GM12878 (cell line): ENCODE data around the gene SWSAP1. TPM values are rescaled to one million over a fixed set of nuclear protein-coding genes. Genes with fewer than 3 reads are reported as not detected.
A peak's percentile ranks its signal among the peaks of the same experiment; 100 is the strongest.

Source experiments
- ATAC-seq: fragments of 200-7000 bp; cut with Tn5 transposase; 3 replicates; pipeline ENCODE4 v1.9.1; 2020; ENCODE audit warnings: mild to moderate bottlenecking, moderate library complexity
- BruUV-seq: library from RNA; stranded (reverse); fragments of 400-500 nt; replicated peaks from 2 replicates; lab custom pipeline; 2021; lab: Mats Ljungman, UMichigan
- CTCF ChIA-PET: fragments of 300-600 bp; sonication (Branson Sonifier 250); formaldehyde crosslinking; extraction: SDS; loops from one replicate; lab custom pipeline; 2021; ENCODE audit warnings: inconsistent platforms; lab: Yijun Ruan, JAX
- POLR2A ChIA-PET: fragments of 350-600 bp; formaldehyde crosslinking; extraction: SDS; loops from one replicate; lab custom pipeline; 2021; ENCODE audit warnings: inconsistent platforms; lab: Charles Lee
- RAD21 ChIA-PET: fragments of 300-600 bp; sonication (Branson Sonifier 250); formaldehyde crosslinking; loops from one replicate; lab custom pipeline; 2023; ENCODE audit warnings: antibody characterized with exemption; ENCODE audit not compliant: unreplicated experiment; lab: Charles Lee
- SMC1A ChIA-PET: fragments of 300-600 bp; sonication (Branson Sonifier 250); formaldehyde crosslinking; loops from one replicate; lab custom pipeline; 2023; ENCODE audit not compliant: unreplicated experiment, uncharacterized antibody; lab: Charles Lee
- DNase-seq: peaks from one replicate; pipeline ENCODE4 v3.0.0-alpha.2; 2011; ENCODE audit warnings: low read depth, low spot score
- FAIRE-seq: peaks from 3 replicates; lab custom pipeline; 2011; peaks lifted over from hg19 to GRCh38; lab: Jason Lieb, UNC
- H2AFZ ChIP-seq: 2 replicates; pipeline ENCODE4 v1.6.0; 2011; ENCODE audit warnings: low read depth, low read length, control low read depth; ENCODE audit not compliant: control insufficient read depth
- H3K27ac ChIP-seq: 2 replicates; pipeline ENCODE4 v1.5.1; 2011; ENCODE audit warnings: control low read depth; ENCODE audit not compliant: control insufficient read depth, insufficient read depth
- H3K27me3 ChIP-seq, 2 experiments: replicated peaks in 1 of 2; 2 replicates each; pipeline versions ENCODE4 v1.6.0 to v1.6.1; 2011; ENCODE audit warnings: low read length in 1 of 2; ENCODE audit not compliant: control insufficient read depth in 2 of 2, insufficient read depth in 2 of 2
- H3K36me3 ChIP-seq, 2 experiments: 2 replicates each; pipeline ENCODE4 v1.5.1; 2011; ENCODE audit warnings: low read length in 1 of 2; ENCODE audit not compliant: control insufficient read depth in 2 of 2, insufficient read depth in 2 of 2
- H3K4me1 ChIP-seq: 2 replicates; pipeline ENCODE4 v1.6.1; 2011; ENCODE audit warnings: mild to moderate bottlenecking, low read length, moderate library complexity, mixed read lengths; ENCODE audit not compliant: control insufficient read depth, insufficient read depth
- H3K4me2 ChIP-seq: 2 replicates; pipeline ENCODE4 v1.6.0; 2011; ENCODE audit warnings: control low read depth; ENCODE audit not compliant: control insufficient read depth, insufficient read depth
- H3K4me3 ChIP-seq: fragments of 200-600 bp; sonication (generic); 2 replicates; pipeline ENCODE4 v1.5.1; 2016
- H3K79me2 ChIP-seq: 2 replicates; pipeline ENCODE4 v1.6.0; 2011; ENCODE audit warnings: low read length; ENCODE audit not compliant: control insufficient read depth, insufficient read depth
- H3K9ac ChIP-seq: 2 replicates; pipeline ENCODE4 v1.8.0; 2011; ENCODE audit warnings: low read length, control low read depth, mixed read lengths; ENCODE audit not compliant: control insufficient read depth, insufficient read depth
- H3K9me3 ChIP-seq: replicated peaks from 3 replicates; pipeline ENCODE4 v1.5.1; 2011; ENCODE audit warnings: mild to moderate bottlenecking, low read length; ENCODE audit not compliant: control insufficient read depth, insufficient read depth
- H4K20me1 ChIP-seq: 2 replicates; pipeline ENCODE4 v1.6.0; 2011; ENCODE audit not compliant: control insufficient read depth, insufficient read depth
- RBBP5 ChIP-seq: fragments of 200-600 bp; sonication (generic); conservative IDR thresholded peaks from 2 replicates; pipeline ENCODE4 v1.6.1; 2016
- SPI1 ChIP-seq: IDR thresholded peaks from 2 replicates; pipeline ENCODE4 v1.6.1; 2011; ENCODE audit warnings: low read depth, mild to moderate bottlenecking, low read length, moderate library complexity, borderline replicate concordance; ENCODE audit not compliant: insufficient read depth
- WGBS: methylation state at CpG from one replicate; pipeline ENCODE4 v1.1.6; 2016; ENCODE audit warnings: low lambda C conversion rate; ENCODE audit not compliant: insufficient replicate concordance, insufficient coverage; ENCODE audit errors: missing lambda C conversion rate; 5-methylcytosine and 5-hydroxymethylcytosine counted together
- in situ Hi-C: fragments of 300-500 bp; cut with MboI; formaldehyde crosslinking; loops from 9 replicates; pipeline ENCODE4 v1.14.3; 2018; ENCODE audit warnings: mixed read lengths
- intact Hi-C: fragments of 100-400 bp; cut with micrococcal nuclease; formaldehyde crosslinking; loops from one replicate; pipeline ENCODE4 v1.14.2; 2022; ENCODE audit not compliant: unreplicated experiment
- polyA plus RNA-seq, 11 experiments: library from polyadenylated mRNA; depleted of rRNA in 4 of 11; unstranded in 6 of 11; stranded (reverse) in 5 of 11; fragments of >200 nt; fragmentation: Nextera tagmentation in 4 of 11; fragmentation: Illumina TruSeq in 1 of 11; extraction: Ambion mirVana in 4 of 11; extraction: Trizol in 1 of 11; gene quantifications; 1 replicate in 1 of 11; 2 replicates in 10 of 11; pipeline versions ENCODE4 v1.2.1 to v1.2.3, GENCODE V29; 2011 to 2016; ENCODE audit warnings: inconsistent platforms in 2 of 11, missing spikeins in 2 of 11, low read depth in 1 of 11
- total RNA-seq, 4 experiments: library from RNA; depleted of rRNA in 3 of 4; stranded (reverse); fragments of >200 nt in 3 of 4; fragmentation: Illumina TruSeq in 1 of 4; extraction: Trizol in 1 of 4; gene quantifications; 2 replicates each; pipeline versions ENCODE4 v1.2.1 to v1.2.3, GENCODE V29; 2013 to 2021
- TF ChIP-seq, protein P1 (sequence below): fragments of 450-650 bp; IDR thresholded peaks from 2 replicates; pipeline ENCODE4 v1.6.1; 2017; ENCODE audit warnings: antibody characterized with exemption, mild to moderate bottlenecking, moderate library complexity

Gene SWSAP1
- total and polyA plus RNA-seq, 10 of the 15 experiments (the other 5 are each of a cell fraction or from before 2014, with no cell fraction given) = 0.18 to 6.5 (median 2.4) TPM

DNA sequence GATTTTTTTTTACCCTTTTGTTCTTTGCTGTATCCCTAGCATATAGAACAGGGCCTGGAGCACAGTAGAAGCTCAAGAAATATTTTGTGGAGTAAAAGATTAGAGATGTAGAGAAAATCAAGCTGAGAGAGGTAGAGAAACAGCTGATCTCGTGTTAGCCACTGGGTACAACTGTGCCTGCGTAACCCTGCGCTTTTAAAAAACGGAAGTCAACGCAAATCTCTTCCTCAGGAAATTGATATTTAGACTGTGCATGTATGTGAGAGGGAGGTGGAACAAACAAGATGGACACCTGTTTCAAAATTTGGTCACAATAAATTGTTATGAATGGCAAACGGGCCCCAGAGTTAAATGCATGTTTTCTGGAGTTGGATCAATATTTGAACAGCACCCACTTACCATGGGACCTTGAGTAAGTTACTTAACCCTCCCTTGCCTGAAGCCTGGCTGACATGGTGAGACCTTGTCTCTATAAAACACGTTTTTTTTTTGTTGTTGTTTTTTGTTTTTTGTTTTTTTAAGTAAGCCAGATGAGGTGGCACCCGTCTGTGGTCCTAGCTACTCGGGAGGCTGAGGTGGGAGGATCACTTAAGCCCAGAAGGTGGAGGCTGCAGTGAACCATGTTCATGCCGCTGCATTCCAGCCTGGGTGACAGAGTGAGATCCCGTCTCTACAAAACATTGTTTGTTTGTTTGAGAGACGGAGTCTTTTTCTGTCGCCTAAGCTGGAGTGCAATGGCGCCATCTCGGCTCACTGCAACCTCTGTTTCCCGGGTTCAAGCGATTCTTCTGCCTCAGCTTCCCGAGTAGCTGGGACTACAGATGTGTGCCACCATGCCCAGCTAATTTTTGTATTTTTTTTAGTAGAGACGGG lies 12.9 kb downstream of the SWSAP1 start:
- Histone ChIP-seq H3K9me3 (no peaks in the 10 kb centered on the region; the same call in 1 of the 3 replicates), H3K27ac (no peak overlapping the region), H4K20me1 (no peaks in the 10 kb centered on the region), H3K79me2 (no peaks in the 10 kb centered on the region), H3K36me3 (no peaks in the 10 kb centered on the region), H3K4me1 (peaks cover 4% of the 10 kb centered on the region), H3K4me2 (no peak overlapping the region), H3K9ac (no peak overlapping the region), H3K27me3 (peaks cover 0 to 5% of the 10 kb centered on the region in 2 experiments; a peak in 2 of 4 replicates), H2AFZ (peak overlapping the region; percentile 45), H3K4me3 (no peak overlapping the region)
- TF ChIP-seq, protein P1, sequence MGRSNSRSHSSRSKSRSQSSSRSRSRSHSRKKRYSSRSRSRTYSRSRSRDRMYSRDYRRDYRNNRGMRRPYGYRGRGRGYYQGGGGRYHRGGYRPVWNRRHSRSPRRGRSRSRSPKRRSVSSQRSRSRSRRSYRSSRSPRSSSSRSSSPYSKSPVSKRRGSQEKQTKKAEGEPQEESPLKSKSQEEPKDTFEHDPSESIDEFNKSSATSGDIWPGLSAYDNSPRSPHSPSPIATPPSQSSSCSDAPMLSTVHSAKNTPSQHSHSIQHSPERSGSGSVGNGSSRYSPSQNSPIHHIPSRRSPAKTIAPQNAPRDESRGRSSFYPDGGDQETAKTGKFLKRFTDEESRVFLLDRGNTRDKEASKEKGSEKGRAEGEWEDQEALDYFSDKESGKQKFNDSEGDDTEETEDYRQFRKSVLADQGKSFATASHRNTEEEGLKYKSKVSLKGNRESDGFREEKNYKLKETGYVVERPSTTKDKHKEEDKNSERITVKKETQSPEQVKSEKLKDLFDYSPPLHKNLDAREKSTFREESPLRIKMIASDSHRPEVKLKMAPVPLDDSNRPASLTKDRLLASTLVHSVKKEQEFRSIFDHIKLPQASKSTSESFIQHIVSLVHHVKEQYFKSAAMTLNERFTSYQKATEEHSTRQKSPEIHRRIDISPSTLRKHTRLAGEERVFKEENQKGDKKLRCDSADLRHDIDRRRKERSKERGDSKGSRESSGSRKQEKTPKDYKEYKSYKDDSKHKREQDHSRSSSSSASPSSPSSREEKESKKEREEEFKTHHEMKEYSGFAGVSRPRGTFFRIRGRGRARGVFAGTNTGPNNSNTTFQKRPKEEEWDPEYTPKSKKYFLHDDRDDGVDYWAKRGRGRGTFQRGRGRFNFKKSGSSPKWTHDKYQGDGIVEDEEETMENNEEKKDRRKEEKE = no peak
- TF ChIP-seq SPI1 = peak; percentile 39; the same call in 1 of the 2 replicates
- no peak for TF ChIP-seq RBBP5
- ATAC-seq = no peak
- SMC1A ChIA-PET = no interaction called here
- BruUV-seq = no TSS peak
- no peak for DNase-seq
- CTCF ChIA-PET = interaction anchor here (0.9 to 2.6 kb wide), 2 partner anchors 48 to 63 kb away, joined by 3 to 6 read pairs; partner anchors contain the start of genes ODAD3 and PRKCSH
- intact Hi-C loops (no loop called here), in situ Hi-C loops (no loop called here)
- POLR2A ChIA-PET = interaction anchor here (0.6 to 1.2 kb wide), 3 partner anchors 24 to 156 kb away, joined by 3 to 4 read pairs (median 3); no protein-coding TSS in a partner anchor
- RAD21 ChIA-PET = no interaction called here
- no peak for FAIRE-seq
- WGBS = 60% methylated on average over 19 of the region's 19 CpGs
